ENCODE results near the gene SEPTIN10.

The SEPTIN10 gene

GRCh38 chr2:109523536-109524361 is 90.0 kb downstream of the SEPTIN10 start:
- H2AFZ ChIP-seq: no peak overlapping the region
- TF ChIP-seq, protein P1, sequence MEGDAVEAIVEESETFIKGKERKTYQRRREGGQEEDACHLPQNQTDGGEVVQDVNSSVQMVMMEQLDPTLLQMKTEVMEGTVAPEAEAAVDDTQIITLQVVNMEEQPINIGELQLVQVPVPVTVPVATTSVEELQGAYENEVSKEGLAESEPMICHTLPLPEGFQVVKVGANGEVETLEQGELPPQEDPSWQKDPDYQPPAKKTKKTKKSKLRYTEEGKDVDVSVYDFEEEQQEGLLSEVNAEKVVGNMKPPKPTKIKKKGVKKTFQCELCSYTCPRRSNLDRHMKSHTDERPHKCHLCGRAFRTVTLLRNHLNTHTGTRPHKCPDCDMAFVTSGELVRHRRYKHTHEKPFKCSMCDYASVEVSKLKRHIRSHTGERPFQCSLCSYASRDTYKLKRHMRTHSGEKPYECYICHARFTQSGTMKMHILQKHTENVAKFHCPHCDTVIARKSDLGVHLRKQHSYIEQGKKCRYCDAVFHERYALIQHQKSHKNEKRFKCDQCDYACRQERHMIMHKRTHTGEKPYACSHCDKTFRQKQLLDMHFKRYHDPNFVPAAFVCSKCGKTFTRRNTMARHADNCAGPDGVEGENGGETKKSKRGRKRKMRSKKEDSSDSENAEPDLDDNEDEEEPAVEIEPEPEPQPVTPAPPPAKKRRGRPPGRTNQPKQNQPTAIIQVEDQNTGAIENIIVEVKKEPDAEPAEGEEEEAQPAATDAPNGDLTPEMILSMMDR (IDR thresholded peaks at IDR 0.05): no peak
- no peaks in the 10 kb centered on the region for H3K27me3 ChIP-seq (ENCODE audit: control insufficient read depth, insufficient read depth, low read length)
- H3K36me3 ChIP-seq (ENCODE audit: control insufficient read depth, insufficient read depth, low read length): no peaks in the 10 kb centered on the region
- no peak overlapping the region for H3K4me3 ChIP-seq (ENCODE audit: low read depth, low read length)
- no peak overlapping the region for H3K27ac ChIP-seq
- H3K79me2 ChIP-seq: no peaks in the 10 kb centered on the region
- no peaks in the 10 kb centered on the region for H3K4me1 ChIP-seq
- H3K9ac ChIP-seq: no peak overlapping the region
- H3K9me3 ChIP-seq (ENCODE audit: control insufficient read depth, low read length): no peaks in the 10 kb centered on the region
- H3K4me2 ChIP-seq (ENCODE audit: low read length): no peak overlapping the region

DNA sequence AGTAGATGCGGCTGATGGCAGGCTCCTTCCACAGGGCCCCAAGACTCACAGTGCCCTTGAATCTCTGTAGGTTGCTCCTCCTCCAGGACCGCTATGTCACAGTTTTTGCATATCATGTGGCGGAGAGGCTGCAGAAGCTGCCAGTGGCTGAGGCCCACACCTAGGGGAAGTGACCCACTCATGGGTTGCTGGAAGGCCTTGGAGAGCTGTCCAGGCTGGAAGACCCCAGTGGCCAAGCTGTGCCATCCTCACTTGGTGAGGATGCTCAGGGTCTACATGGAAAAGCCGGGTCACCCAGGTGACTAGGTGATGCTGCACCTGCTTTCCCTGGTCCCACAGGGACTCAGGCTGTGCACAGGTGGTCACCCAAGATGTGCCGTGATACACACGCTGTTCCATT is 90.6 kb downstream of the SEPTIN10 start:
- Histone ChIP-seq H3K27me3 (ENCODE audit: control insufficient read depth, insufficient read depth, low read length) (no peaks in the 10 kb centered on the region), H3K79me2 (no peaks in the 10 kb centered on the region), H2AFZ (no peak overlapping the region), H3K4me2 (ENCODE audit: low read length) (no peak overlapping the region), H3K9me3 (ENCODE audit: control insufficient read depth, low read length) (no peaks in the 10 kb centered on the region), H3K36me3 (ENCODE audit: control insufficient read depth, insufficient read depth, low read length) (no peaks in the 10 kb centered on the region), H3K4me3 (ENCODE audit: low read depth, low read length) (no peak overlapping the region), H3K27ac (no peak overlapping the region), H3K4me1 (no peaks in the 10 kb centered on the region), H3K9ac (no peak overlapping the region)
- TF ChIP-seq, protein P1 (IDR thresholded peaks at IDR 0.05): no peak

DNA sequence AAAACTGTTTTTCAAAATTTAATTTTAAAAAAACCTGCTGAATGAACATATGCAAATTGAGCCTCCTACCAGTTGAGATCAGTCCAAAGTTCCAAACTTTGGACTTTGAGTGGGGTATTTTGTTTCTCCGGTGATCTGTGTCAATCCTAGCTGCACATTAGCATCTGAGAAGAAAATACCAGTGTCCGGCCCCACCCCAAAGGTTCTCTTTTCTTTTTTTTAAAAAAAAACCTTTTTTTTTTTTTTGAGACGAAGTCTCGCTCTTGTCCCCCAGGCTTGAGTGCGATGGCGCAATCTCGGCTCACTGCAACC is 91.7 kb downstream of the SEPTIN10 start:
- H3K4me1 ChIP-seq: no peaks in the 10 kb centered on the region
- no peaks in the 10 kb centered on the region for H3K27me3 ChIP-seq (ENCODE audit: control insufficient read depth, insufficient read depth, low read length)
- H3K4me2 ChIP-seq (ENCODE audit: low read length): no peak overlapping the region
- H3K4me3 ChIP-seq (ENCODE audit: low read depth, low read length): no peak overlapping the region
- no peaks in the 10 kb centered on the region for H3K79me2 ChIP-seq
- no peaks in the 10 kb centered on the region for H3K9me3 ChIP-seq (ENCODE audit: control insufficient read depth, low read length)
- H3K36me3 ChIP-seq (ENCODE audit: control insufficient read depth, insufficient read depth, low read length): no peaks in the 10 kb centered on the region
- no peak overlapping the region for H3K27ac ChIP-seq
- H2AFZ ChIP-seq: no peak overlapping the region
- TF ChIP-seq, protein P1 (IDR thresholded peaks at IDR 0.05): no peak
- no peak overlapping the region for H3K9ac ChIP-seq

GRCh38 chr2:109521233-109522062 is 92.3 kb downstream of the SEPTIN10 start:
- Histone ChIP-seq H3K79me2 (no peaks in the 10 kb centered on the region), H3K27me3 (ENCODE audit: control insufficient read depth, insufficient read depth, low read length) (no peaks in the 10 kb centered on the region), H3K9ac (no peak overlapping the region), H3K9me3 (ENCODE audit: control insufficient read depth, low read length) (no peaks in the 10 kb centered on the region), H3K4me3 (ENCODE audit: low read depth, low read length) (no peak overlapping the region), H3K36me3 (ENCODE audit: control insufficient read depth, insufficient read depth, low read length) (no peaks in the 10 kb centered on the region), H2AFZ (no peak overlapping the region), H3K4me2 (ENCODE audit: low read length) (no peak overlapping the region), H3K27ac (no peak overlapping the region), H3K4me1 (no peaks in the 10 kb centered on the region)
- TF ChIP-seq, protein P1 (IDR thresholded peaks at IDR 0.05): no peak

Measured in parathyroid adenoma (tissue), 2 donors.